CD4-positive, alpha-beta T cell (primary cell): ENCODE results near the gene DHX40. TPM values are rescaled to one million over a fixed set of nuclear protein-coding genes. Genes with fewer than 3 reads are reported as not detected.
A peak's percentile ranks its signal among the peaks of the same experiment; 100 is the strongest.

Source experiments
- ATAC-seq: fragments of 200-7000 bp; cut with Tn5 transposase; one replicate; pipeline ENCODE4 v1.10.0; 2022; ENCODE audit warnings: mild to moderate bottlenecking; ENCODE audit not compliant: poor library complexity
- CTCF ChIA-PET: fragments of 350-600 bp; sonication (Branson Sonifier 250); formaldehyde crosslinking; loops from one replicate; lab custom pipeline; 2021; ENCODE audit warnings: antibody characterized with exemption, inconsistent platforms; lab: Charles Lee
- POLR2A ChIA-PET: fragments of 350-600 bp; sonication (Branson Sonifier 250); formaldehyde crosslinking; loops from one replicate; lab custom pipeline; 2021; ENCODE audit warnings: antibody characterized with exemption, inconsistent platforms; lab: Charles Lee
- DNase-seq, 14 experiments: peaks; one replicate each; pipeline ENCODE4 v3.0.0-alpha.2; 2013 to 2020; ENCODE audit warnings: mixed read lengths in 2 of 14
- H3K27ac ChIP-seq, 2 donors: one replicate each; pipeline versions ENCODE4 v1.5.1 to v1.7.0; 2013; ENCODE audit warnings: low read length in 2 of 2, low read depth in 1 of 2, mild to moderate bottlenecking in 1 of 2
- H3K27me3 ChIP-seq, 2 experiments: 1 replicate in 1 of 2; 2 replicates in 1 of 2; pipeline versions ENCODE4 v1.6.1 to v1.7.0; 2013; ENCODE audit warnings: low read length in 2 of 2, control low read depth in 1 of 2, mild to moderate bottlenecking in 1 of 2, moderate library complexity in 1 of 2; ENCODE audit not compliant: insufficient read depth in 2 of 2, control insufficient read depth in 1 of 2
- H3K36me3 ChIP-seq: one replicate; pipeline ENCODE4 v1.6.1; 2013; ENCODE audit warnings: low read length, control low read depth; ENCODE audit not compliant: insufficient read depth
- H3K4me1 ChIP-seq: one replicate; pipeline ENCODE4 v1.6.1; 2013; ENCODE audit warnings: low read length, control low read depth; ENCODE audit not compliant: insufficient read depth
- H3K4me3 ChIP-seq: one replicate; pipeline ENCODE4 v1.5.1; 2013; ENCODE audit warnings: mild to moderate bottlenecking, low read length, moderate library complexity
- H3K9me3 ChIP-seq, 2 experiments: 1 replicate in 1 of 2; 2 replicates in 1 of 2; pipeline versions ENCODE4 v1.6.1 to v1.7.0; 2013; ENCODE audit warnings: low read length in 2 of 2, mild to moderate bottlenecking in 2 of 2, control low read depth in 1 of 2, moderate library complexity in 1 of 2; ENCODE audit not compliant: control insufficient read depth in 1 of 2, insufficient read depth in 1 of 2
- H3K27ac Mint-ChIP-seq: one replicate; pipeline ENCODE4 v1.8.0; 2020; ENCODE audit warnings: mixed read lengths
- H3K27me3 Mint-ChIP-seq: one replicate; pipeline ENCODE4 v1.8.0; 2021; ENCODE audit warnings: mixed read lengths
- H3K36me3 Mint-ChIP-seq: one replicate; pipeline ENCODE4 v1.8.0; 2021; ENCODE audit warnings: low read depth, mixed read lengths
- H3K4me1 Mint-ChIP-seq: one replicate; pipeline ENCODE4 v1.8.0; 2021; ENCODE audit warnings: low read depth, mixed read lengths
- H3K4me3 Mint-ChIP-seq: one replicate; pipeline ENCODE4 v1.8.0; 2020; ENCODE audit warnings: mild to moderate bottlenecking, mixed read lengths
- H3K9me3 Mint-ChIP-seq: one replicate; pipeline ENCODE4 v1.8.0; 2020; ENCODE audit warnings: mixed read lengths
- CTCF ChIP-seq: fragments of 200-600 bp; IDR thresholded peaks from one replicate; pipeline ENCODE4 v1.8.0; 2022; ENCODE audit warnings: antibody characterized with exemption, mild to moderate bottlenecking
- intact Hi-C, 2 experiments: fragments of 100-400 bp; cut with DNase I in 1 of 2; cut with micrococcal nuclease in 1 of 2; formaldehyde crosslinking; loops; one replicate each; pipeline versions ENCODE4 v1.15.1 to v1.9.0; 2023 to 2025; cut with DNase I, micrococcal nuclease
- polyA plus RNA-seq, 2 donors: library from polyadenylated mRNA; unstranded; fragments of 120-200 nt; gene quantifications; one replicate each; pipeline ENCODE4 v1.2.1, GENCODE V29; 2013
- total RNA-seq, 174 experiments: library from RNA in 2 of 174; stranded (reverse) in 2 of 174; gene quantifications; one replicate each; pipeline ENCODE4 v1.2.3 and lab custom pipeline; 2021 to 2026

The DHX40 gene
- total RNA-seq (10 to 100 TPM; 62.6 to 65.6 TPM), total RNA-seq (lab: John Stamatoyannopoulos, UW) (33.8 to 153 (median 64.2) reads per million in 172 experiments)
- 28.7 TPM for polyA plus RNA-seq (2013, experiment 1 of 2)
- polyA plus RNA-seq (2013, experiment 2 of 2): 31.8 TPM

GRCh38 chr17:59565171-59565958 is at the start of gene DHX40:
DHX40 (plus strand) TSS chr17:59565610; CDS start chr17:59565672, 62 bp downstream.
- Mint-ChIP-seq H3K4me3 (peak within 1 kb of the TSS; percentile 100), H3K27me3 (no peaks in the 10 kb centered on the region), H3K9me3 (no peaks in the 10 kb centered on the region), H3K36me3 (peaks cover 25% of the 10 kb centered on the region), H3K27ac (peak within 1 kb of the TSS; percentile 97), H3K4me1 (peaks cover 26% of the 10 kb centered on the region)
- no peaks in the 10 kb centered on the region for H3K9me3 ChIP-seq
- H3K27me3 ChIP-seq: no peaks in the 10 kb centered on the region
- peak; percentile 86 to 99 (median 92) for DNase-seq
- H3K27ac ChIP-seq: peak within 1 kb of the TSS; percentile 86 to 91
- ATAC-seq: peak; percentile 87
- intact Hi-C loops: loop anchor here (1.0 to 10.0 kb wide), 4 partner anchors 54 to 933 kb away; partner anchors contain the start of genes CLTC (in 2 of the 2), PRR11 (in 1 of the 2), SKA2 (in 1 of the 2) and USP32 (in 1 of the 2)
- peaks cover 1% of the 10 kb centered on the region for H3K36me3 ChIP-seq
- POLR2A ChIA-PET: interaction anchor here (0.6 to 3.0 kb wide), 17 partner anchors 42 to 1111 kb away, joined by 3 to 40 read pairs (median 4); partner anchors contain the start of genes CLTC, PRR11, PTRH2 and RNFT1
- CTCF ChIA-PET: no interaction called here
- H3K4me3 ChIP-seq: peak within 1 kb of the TSS; percentile 90
- no peak for TF ChIP-seq CTCF
- H3K4me1 ChIP-seq: peaks cover 13% of the 10 kb centered on the region

- peaks cover 8% of the 10 kb centered on the region for H3K27me3 Mint-ChIP-seq
- Histone ChIP-seq H3K36me3 (no peaks in the 10 kb centered on the region), H3K27me3 (no peaks in the 10 kb centered on the region), H3K9me3 (no peaks in the 10 kb centered on the region), H3K4me1 (peaks cover 2% of the 10 kb centered on the region), H3K4me3 (no peak overlapping the region), H3K27ac (no peak overlapping the region)
- CTCF ChIA-PET: no interaction called here
- no peaks in the 10 kb centered on the region for H3K36me3 Mint-ChIP-seq
- intact Hi-C loops: no loop called here
- no peaks in the 10 kb centered on the region for H3K4me1 Mint-ChIP-seq
- no peak for TF ChIP-seq CTCF
- H3K4me3 Mint-ChIP-seq: no peak overlapping the region
- no peak for ATAC-seq
- DNase-seq: no peak
- no peaks in the 10 kb centered on the region for H3K9me3 Mint-ChIP-seq
- POLR2A ChIA-PET: no interaction called here
- H3K27ac Mint-ChIP-seq: no peak overlapping the region
Observed at GRCh38 chr17:59516451-59516850, 49.0 kb upstream of the DHX40 start.

- Mint-ChIP-seq H3K9me3 (no peaks in the 10 kb centered on the region), H3K4me3 (no peak overlapping the region), H3K27me3 (peaks cover 11% of the 10 kb centered on the region), H3K36me3 (no peaks in the 10 kb centered on the region), H3K27ac (no peak overlapping the region), H3K4me1 (no peaks in the 10 kb centered on the region)
- no peaks in the 10 kb centered on the region for H3K9me3 ChIP-seq
- H3K27me3 ChIP-seq: no peaks in the 10 kb centered on the region
- no peak for DNase-seq
- no peak overlapping the region for H3K4me3 ChIP-seq
- POLR2A ChIA-PET: interaction anchor here (0.8 kb wide), 1 partner anchor 13 kb away, joined by 3 read pairs; no protein-coding TSS in a partner anchor
- CTCF ChIA-PET: interaction anchor here (0.6 to 1.0 kb wide), 2 partner anchors 11 to 35 kb away, joined by 3 read pairs; no protein-coding TSS in a partner anchor
- ATAC-seq: no peak
- H3K36me3 ChIP-seq: no peaks in the 10 kb centered on the region
- no peak for TF ChIP-seq CTCF
- peaks cover 4% of the 10 kb centered on the region for H3K4me1 ChIP-seq
- no peak overlapping the region for H3K27ac ChIP-seq
- intact Hi-C loops: no loop called here
Observed at GRCh38 chr17:59519132-59519531, 46.3 kb upstream of the DHX40 start.
